OCI-LY3 (cell line): ENCODE results near the gene DDX41.
A peak's percentile ranks its signal among the peaks of the same experiment; 100 is the strongest.

Source experiments
- H2AFZ ChIP-seq: fragments of 200-600, 300-600 bp; shearing (Covaris generic); 2 replicates; pipeline ENCODE4 v1.6.0; 2014; ENCODE audit warnings: antibody characterized with exemption, low read depth, low read length
- H3K27ac ChIP-seq: fragments of 200-600, 300-600 bp; sonication (generic); 2 replicates; pipeline ENCODE4 v1.5.1; 2014; ENCODE audit warnings: mild to moderate bottlenecking, low read length, moderate library complexity, mixed read lengths
- H3K27me3 ChIP-seq: fragments of 200-600, 300-600 bp; sonication (generic); 2 replicates; pipeline ENCODE4 v1.6.1; 2014; ENCODE audit warnings: low read depth, low read length, mixed read lengths
- H3K36me3 ChIP-seq: fragments of 200-600, 300-600 bp; sonication (generic); replicated peaks from 2 replicates; pipeline ENCODE3; 2014; ENCODE audit warnings: low read depth, low read length, mixed read lengths
- H3K4me1 ChIP-seq: fragments of 300-600, 200-600 bp; sonication (generic); 2 replicates; pipeline ENCODE4 v1.6.1; 2014; ENCODE audit warnings: low read length, mixed read lengths
- H3K4me2 ChIP-seq: fragments of 200-600, 300-600 bp; sonication (generic); 2 replicates; pipeline ENCODE4 v1.6.1; 2014; ENCODE audit warnings: low read length, mixed read lengths
- H3K4me3 ChIP-seq: fragments of 300-600, 200-600 bp; sonication (generic); 2 replicates; pipeline ENCODE4 v1.5.1; 2014; ENCODE audit warnings: antibody characterized with exemption, mild to moderate bottlenecking, low read length, moderate library complexity
- H3K79me2 ChIP-seq: fragments of 300-600, 200-600 bp; shearing (Covaris generic); 2 replicates; pipeline ENCODE4 v1.6.1; 2014; ENCODE audit warnings: mild to moderate bottlenecking, low read length, mixed read lengths
- H3K9ac ChIP-seq: fragments of 300-600, 200-600 bp; shearing (Covaris generic); 2 replicates; pipeline ENCODE4 v1.6.0; 2014; ENCODE audit warnings: mild to moderate bottlenecking, low read length, moderate library complexity
- H3K9me3 ChIP-seq: fragments of 200-600, 300-600 bp; shearing (Covaris generic); 2 replicates; pipeline ENCODE4 v1.6.1; 2014; ENCODE audit warnings: low read length, mixed read lengths; ENCODE audit not compliant: insufficient read depth
- H4K20me1 ChIP-seq: fragments of 200-600, 300-600 bp; sonication (generic); 2 replicates; pipeline ENCODE4 v1.6.1; 2016; ENCODE audit warnings: low read length, mixed read lengths; ENCODE audit not compliant: insufficient read depth
- EZH2phosphoT487 ChIP-seq: fragments of 200-600 bp; shearing (Covaris generic); IDR thresholded peaks from 2 replicates; pipeline ENCODE4 v1.6.1; 2018; ENCODE audit warnings: antibody characterized with exemption, mixed run types, low read depth
- TF ChIP-seq, protein P1 (sequence below): fragments of 200-600, 300-600 bp; sonication (generic); IDR thresholded peaks from 2 replicates; pipeline ENCODE4 v1.5.1; 2014; ENCODE audit warnings: antibody characterized with exemption, low read length, low read depth

Gene DDX41

DNA sequence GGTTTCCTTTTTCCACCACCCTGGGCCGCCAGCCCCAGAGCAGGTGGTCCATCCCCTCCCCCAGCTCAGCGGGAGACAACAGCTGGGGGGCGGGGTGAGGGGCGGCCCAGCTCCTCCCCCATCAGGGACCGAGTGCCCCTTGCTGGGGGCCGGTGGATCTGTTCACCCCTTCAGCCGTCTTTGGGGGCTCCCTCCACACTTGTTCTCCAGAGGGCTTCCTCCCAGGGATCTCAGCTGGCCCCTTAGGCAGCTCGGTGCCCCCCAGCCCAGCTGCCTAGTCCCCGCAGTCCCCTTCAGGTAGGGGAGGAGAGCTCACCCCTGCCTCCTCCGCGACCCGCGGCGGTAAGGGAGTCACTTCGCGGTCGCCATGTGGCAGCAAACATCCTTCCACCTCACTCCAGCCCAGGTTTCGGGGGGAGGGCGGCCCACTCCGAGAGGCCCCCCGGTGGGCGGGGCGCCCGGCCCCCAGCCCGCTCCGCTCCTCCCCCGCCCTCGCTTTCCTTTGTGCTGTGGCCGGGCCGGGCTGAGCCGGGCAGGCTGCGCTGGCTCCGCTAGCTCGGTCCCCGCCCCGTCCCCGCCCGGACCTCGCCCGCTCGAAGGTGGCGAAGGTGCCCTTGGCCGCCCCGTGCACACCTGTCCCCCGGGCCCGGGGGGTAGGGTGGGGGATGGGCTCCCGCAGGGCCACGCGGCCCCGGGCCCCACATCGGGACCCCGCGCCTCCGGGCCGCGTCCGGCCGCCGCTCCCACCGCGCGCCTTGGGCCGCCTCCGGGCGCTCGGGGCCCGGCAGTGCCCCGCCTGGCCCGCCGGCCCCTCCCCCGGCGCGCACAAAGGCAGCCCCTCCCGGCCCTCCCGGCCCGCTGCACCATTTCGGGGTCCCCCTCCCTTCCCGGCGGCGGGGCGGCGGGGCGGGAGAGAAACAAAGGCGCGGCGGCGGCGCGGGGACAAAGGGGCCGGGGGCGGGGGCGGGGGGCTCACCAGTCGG lies 44.0 kb downstream of the DDX41 start:
- Histone ChIP-seq H3K79me2 (peaks cover 35% of the 10 kb centered on the region), H3K4me2 (peak overlapping the region; percentile 84), H3K9me3 (no peaks in the 10 kb centered on the region), H2AFZ (no peak overlapping the region), H3K27me3 (peaks cover 4% of the 10 kb centered on the region; the same call in 1 of the 2 replicates), H3K36me3 (peaks cover 5% of the 10 kb centered on the region), H4K20me1 (peaks cover 33% of the 10 kb centered on the region), H3K4me3 (peak overlapping the region; percentile 92), H3K9ac (peak overlapping the region; percentile 75), H3K27ac (peak overlapping the region; percentile 11; the same call in 1 of the 2 replicates), H3K4me1 (peaks cover 11% of the 10 kb centered on the region)
- TF ChIP-seq, protein P1, sequence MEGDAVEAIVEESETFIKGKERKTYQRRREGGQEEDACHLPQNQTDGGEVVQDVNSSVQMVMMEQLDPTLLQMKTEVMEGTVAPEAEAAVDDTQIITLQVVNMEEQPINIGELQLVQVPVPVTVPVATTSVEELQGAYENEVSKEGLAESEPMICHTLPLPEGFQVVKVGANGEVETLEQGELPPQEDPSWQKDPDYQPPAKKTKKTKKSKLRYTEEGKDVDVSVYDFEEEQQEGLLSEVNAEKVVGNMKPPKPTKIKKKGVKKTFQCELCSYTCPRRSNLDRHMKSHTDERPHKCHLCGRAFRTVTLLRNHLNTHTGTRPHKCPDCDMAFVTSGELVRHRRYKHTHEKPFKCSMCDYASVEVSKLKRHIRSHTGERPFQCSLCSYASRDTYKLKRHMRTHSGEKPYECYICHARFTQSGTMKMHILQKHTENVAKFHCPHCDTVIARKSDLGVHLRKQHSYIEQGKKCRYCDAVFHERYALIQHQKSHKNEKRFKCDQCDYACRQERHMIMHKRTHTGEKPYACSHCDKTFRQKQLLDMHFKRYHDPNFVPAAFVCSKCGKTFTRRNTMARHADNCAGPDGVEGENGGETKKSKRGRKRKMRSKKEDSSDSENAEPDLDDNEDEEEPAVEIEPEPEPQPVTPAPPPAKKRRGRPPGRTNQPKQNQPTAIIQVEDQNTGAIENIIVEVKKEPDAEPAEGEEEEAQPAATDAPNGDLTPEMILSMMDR = peak; percentile 15; the same call in 1 of the 2 replicates
- no peak for TF ChIP-seq EZH2phosphoT487

GRCh38 chr5:177471610-177472356 lies 45.0 kb downstream of the DDX41 start:
- Histone ChIP-seq H3K9me3 (no peaks in the 10 kb centered on the region), H3K79me2 (peaks cover 35% of the 10 kb centered on the region), H3K9ac (peak overlapping the region; percentile 75), H3K4me3 (peak overlapping the region; percentile 92), H3K27me3 (peaks cover 4% of the 10 kb centered on the region; the same call in 1 of the 2 replicates), H3K4me1 (peaks cover 11% of the 10 kb centered on the region), H3K36me3 (peaks cover 8% of the 10 kb centered on the region), H3K4me2 (peak overlapping the region; percentile 84), H3K27ac (no peak overlapping the region), H4K20me1 (peaks cover 33% of the 10 kb centered on the region), H2AFZ (no peak overlapping the region)
- no peak for TF ChIP-seq EZH2phosphoT487

GRCh38 chr5:177470759-177471536 lies 45.8 kb downstream of the DDX41 start:
- no peak overlapping the region for H3K4me3 ChIP-seq
- TF ChIP-seq, protein P1 = no peak
- no peak for TF ChIP-seq EZH2phosphoT487
- H3K27ac ChIP-seq = no peak overlapping the region
- H4K20me1 ChIP-seq = peaks cover 33% of the 10 kb centered on the region
- peaks cover 4% of the 10 kb centered on the region; the same call in 1 of the 2 replicates for H3K27me3 ChIP-seq
- no peaks in the 10 kb centered on the region for H3K9me3 ChIP-seq
- H3K4me2 ChIP-seq = no peak overlapping the region
- peaks cover 11% of the 10 kb centered on the region for H3K4me1 ChIP-seq
- peaks cover 35% of the 10 kb centered on the region for H3K79me2 ChIP-seq
- no peak overlapping the region for H2AFZ ChIP-seq
- H3K9ac ChIP-seq = no peak overlapping the region
- peaks cover 15% of the 10 kb centered on the region for H3K36me3 ChIP-seq

GRCh38 chr5:177469750-177470525 lies 46.8 kb downstream of the DDX41 start:
- Histone ChIP-seq H3K79me2 (peaks cover 35% of the 10 kb centered on the region), H3K9me3 (0 out of 2 replicates have a peak, but pooled peaks cover 3% of the 10 kb centered on the region), H3K27me3 (peaks cover 4% of the 10 kb centered on the region; the same call in 1 of the 2 replicates), H3K36me3 (peaks cover 23% of the 10 kb centered on the region), H4K20me1 (peaks cover 33% of the 10 kb centered on the region), H3K4me2 (no peak overlapping the region), H3K9ac (no peak overlapping the region), H2AFZ (no peak overlapping the region), H3K27ac (no peak overlapping the region), H3K4me1 (peaks cover 11% of the 10 kb centered on the region), H3K4me3 (no peak overlapping the region)
- TF ChIP-seq, protein P1 = no peak
- no peak for TF ChIP-seq EZH2phosphoT487
